Measurements from ENCODE around the gene ST6GALNAC2.
"Not testable (repeated sequence)": the region's sequence is repeated elsewhere in the genome, so short reads cannot be mapped to it uniquely, and the experiment has no call there.

ST6GALNAC2 gene

GRCh38 chr17:76585649-76586593 is at the start of gene ST6GALNAC2:
ST6GALNAC2 (minus strand) TSS chr17:76585860; CDS start chr17:76585808, 52 bp downstream.
- DNase-seq, result peak; percentile 52

- no peak for DNase-seq
Measured at GRCh38 chr17:76635039-76635438, 49.4 kb upstream of the ST6GALNAC2 start.

GRCh38 chr17:76633628-76634328 is 48.1 kb upstream of the ST6GALNAC2 start:
- no peak for DNase-seq

GRCh38 chr17:76631821-76632565 is 46.3 kb upstream of the ST6GALNAC2 start:
- DNase-seq, result no peak

- no peak for DNase-seq
Measured at GRCh38 chr17:76630151-76630550, 44.5 kb upstream of the ST6GALNAC2 start.

- DNase-seq, result no peak
Measured at GRCh38 chr17:76627510-76627909, 41.9 kb upstream of the ST6GALNAC2 start.

- no peak for DNase-seq
Measured at GRCh38 chr17:76626442-76626841, 40.8 kb upstream of the ST6GALNAC2 start.

GRCh38 chr17:76625496-76625895 is 39.8 kb upstream of the ST6GALNAC2 start:
- no peak for DNase-seq

GRCh38 chr17:76623271-76624146 is 37.8 kb upstream of the ST6GALNAC2 start:
- peak; percentile 81 for DNase-seq

- no peak for DNase-seq
Measured at GRCh38 chr17:76617838-76618237, 32.2 kb upstream of the ST6GALNAC2 start.

GRCh38 chr17:76614912-76615617 is 29.4 kb upstream of the ST6GALNAC2 start:
- no peak for DNase-seq

GRCh38 chr17:76614064-76614759 is 28.6 kb upstream of the ST6GALNAC2 start:
- DNase-seq, result peak; percentile 32

GRCh38 chr17:76612977-76613851 is 27.6 kb upstream of the ST6GALNAC2 start:
- DNase-seq, result no peak

- no peak for DNase-seq
Measured at GRCh38 chr17:76612465-76612864, 26.8 kb upstream of the ST6GALNAC2 start.

GRCh38 chr17:76611758-76612157 is 26.1 kb upstream of the ST6GALNAC2 start:
- no peak for DNase-seq

GRCh38 chr17:76611080-76611749 is 25.6 kb upstream of the ST6GALNAC2 start:
- not testable (repeated sequence) for DNase-seq

GRCh38 chr17:76606685-76607084 is 21.0 kb upstream of the ST6GALNAC2 start:
- not testable (repeated sequence) for DNase-seq

- no peak for DNase-seq
Measured at GRCh38 chr17:76601065-76601464, 15.4 kb upstream of the ST6GALNAC2 start.
